Mammary epithelial cell (primary cell): ENCODE results near the gene RNU6-8.

Experiments used
- EZH2 ChIP-seq: IDR thresholded peaks from 2 replicates; pipeline ENCODE4 v1.6.1; 2012; ENCODE audit warnings: low read length, inconsistent platforms, borderline replicate concordance
- TF ChIP-seq, protein P1 (sequence below), 2 donors: IDR thresholded peaks in 1 of 2; conservative IDR thresholded peaks in 1 of 2; 2 replicates each; pipeline ENCODE4 v1.5.1; 2011 to 2012; ENCODE audit warnings: inconsistent platforms in 2 of 2, low read length in 2 of 2, mild to moderate bottlenecking in 2 of 2, control low read depth in 1 of 2, low read depth in 1 of 2; ENCODE audit not compliant: insufficient read depth in 1 of 2; ENCODE audit errors: extremely low read depth in 1 of 2

DNA sequence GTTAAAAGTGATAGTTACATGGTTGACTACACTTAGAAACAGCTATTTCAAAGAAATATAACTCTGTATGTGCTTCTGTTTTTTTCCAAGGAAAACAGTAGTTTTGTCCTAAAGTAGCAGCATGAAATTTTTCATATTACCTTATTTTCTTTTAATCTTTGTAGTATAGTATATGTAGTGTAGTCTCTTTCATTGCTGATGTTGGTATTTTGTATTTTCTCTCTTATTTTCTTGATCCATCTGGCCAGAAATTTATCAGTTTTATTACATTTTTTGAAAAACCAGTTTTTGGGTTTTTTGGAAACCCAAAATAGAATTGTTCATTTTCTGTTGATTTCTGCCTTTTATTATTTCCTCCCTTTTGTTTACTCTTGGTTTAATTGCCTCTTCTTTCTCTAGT, 6.4 kb upstream of the RNU6-8 start:
- no peak for TF ChIP-seq EZH2
- TF ChIP-seq, protein P1, sequence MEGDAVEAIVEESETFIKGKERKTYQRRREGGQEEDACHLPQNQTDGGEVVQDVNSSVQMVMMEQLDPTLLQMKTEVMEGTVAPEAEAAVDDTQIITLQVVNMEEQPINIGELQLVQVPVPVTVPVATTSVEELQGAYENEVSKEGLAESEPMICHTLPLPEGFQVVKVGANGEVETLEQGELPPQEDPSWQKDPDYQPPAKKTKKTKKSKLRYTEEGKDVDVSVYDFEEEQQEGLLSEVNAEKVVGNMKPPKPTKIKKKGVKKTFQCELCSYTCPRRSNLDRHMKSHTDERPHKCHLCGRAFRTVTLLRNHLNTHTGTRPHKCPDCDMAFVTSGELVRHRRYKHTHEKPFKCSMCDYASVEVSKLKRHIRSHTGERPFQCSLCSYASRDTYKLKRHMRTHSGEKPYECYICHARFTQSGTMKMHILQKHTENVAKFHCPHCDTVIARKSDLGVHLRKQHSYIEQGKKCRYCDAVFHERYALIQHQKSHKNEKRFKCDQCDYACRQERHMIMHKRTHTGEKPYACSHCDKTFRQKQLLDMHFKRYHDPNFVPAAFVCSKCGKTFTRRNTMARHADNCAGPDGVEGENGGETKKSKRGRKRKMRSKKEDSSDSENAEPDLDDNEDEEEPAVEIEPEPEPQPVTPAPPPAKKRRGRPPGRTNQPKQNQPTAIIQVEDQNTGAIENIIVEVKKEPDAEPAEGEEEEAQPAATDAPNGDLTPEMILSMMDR (conservative IDR thresholded peaks at IDR 0.05 in 1 of 2, IDR thresholded peaks at IDR 0.05 in 1 of 2; ENCODE audit: extremely low read depth in 1 of 2, insufficient read depth in 1 of 2, low read depth in 1 of 2, low read length in 2 of 2), result no peak
